CD4-positive, CD25-positive, alpha-beta regulatory T cell (primary cell): Measurements from ENCODE around the gene CHST15. TPM values are rescaled to one million over a fixed set of nuclear protein-coding genes. Genes with fewer than 3 reads are reported as not detected.
A peak's percentile ranks its signal among the peaks of the same experiment; 100 is the strongest.

ENCODE experiments used
- ATAC-seq, 2 donors: fragments of 150-1000 bp; cut with Tn5 transposase; one replicate each; pipeline ENCODE4 v1.10.0; 2021; ENCODE audit warnings: low read depth in 2 of 2, moderate number of reproducible peaks in 2 of 2, moderate library complexity in 1 of 2
- DNase-seq, 3 donors: peaks; one replicate each; pipeline versions ENCODE4 v3.0.0 to v3.0.0-alpha.2; 2012 to 2022; ENCODE audit warnings: mixed read lengths in 1 of 3
- H3K27ac ChIP-seq: one replicate; pipeline ENCODE4 v1.7.0; 2013; ENCODE audit warnings: mild to moderate bottlenecking, low read length; ENCODE audit not compliant: insufficient read depth, poor library complexity, severe bottlenecking
- H3K27me3 ChIP-seq: one replicate; pipeline ENCODE4 v1.7.0; 2013; ENCODE audit warnings: low read length; ENCODE audit not compliant: control insufficient read depth, insufficient read depth
- H3K36me3 ChIP-seq: one replicate; pipeline ENCODE4 v1.7.0; 2013; ENCODE audit warnings: mild to moderate bottlenecking, low read length, moderate library complexity; ENCODE audit not compliant: control insufficient read depth, insufficient read depth
- H3K4me1 ChIP-seq: 2 replicates; pipeline ENCODE4 v1.7.0; 2013; ENCODE audit warnings: mild to moderate bottlenecking, low read length; ENCODE audit not compliant: insufficient read depth, control insufficient read depth, poor library complexity, severe bottlenecking
- H3K4me3 ChIP-seq: one replicate; pipeline ENCODE4 v1.7.0; 2013; ENCODE audit warnings: low read depth, mild to moderate bottlenecking, low read length, moderate library complexity
- H3K9me3 ChIP-seq, 2 experiments: 1 replicate in 1 of 2; 2 replicates in 1 of 2; pipeline ENCODE4 v1.7.0; 2013; ENCODE audit warnings: low read length in 2 of 2, mild to moderate bottlenecking in 1 of 2, moderate library complexity in 1 of 2; ENCODE audit not compliant: control insufficient read depth in 2 of 2
- H3K27ac Mint-ChIP-seq, 3 donors: one replicate each; pipeline ENCODE4 v1.8.0; 2020 to 2022; ENCODE audit warnings: mild to moderate bottlenecking in 3 of 3, mixed read lengths in 3 of 3, moderate library complexity in 2 of 3
- H3K27me3 Mint-ChIP-seq: one replicate; pipeline ENCODE4 v1.8.0; 2022; ENCODE audit warnings: mild to moderate bottlenecking, mixed read lengths
- H3K36me3 Mint-ChIP-seq: one replicate; pipeline ENCODE4 v1.8.0; 2020; ENCODE audit warnings: mixed read lengths
- H3K4me1 Mint-ChIP-seq, 4 donors: one replicate each; pipeline ENCODE4 v1.8.0; 2020 to 2022; ENCODE audit warnings: mixed read lengths in 4 of 4, mild to moderate bottlenecking in 1 of 4
- H3K4me3 Mint-ChIP-seq, 4 donors: one replicate each; pipeline ENCODE4 v1.8.0; 2020 to 2022; ENCODE audit warnings: mild to moderate bottlenecking in 4 of 4, mixed read lengths in 4 of 4, moderate library complexity in 3 of 4
- H3K9me3 Mint-ChIP-seq, 7 donors: one replicate each; pipeline ENCODE4 v1.8.0; 2020 to 2022; ENCODE audit warnings: mixed read lengths in 7 of 7, mild to moderate bottlenecking in 3 of 7, moderate library complexity in 2 of 7
- polyA plus RNA-seq, 4 donors: library from polyadenylated mRNA; unstranded; fragments of 300-500 nt; fragmentation: Illumina TruSeq; gene quantifications; one replicate each; pipeline ENCODE4 v1.2.3, GENCODE V29; 2021
- total RNA-seq: library from RNA; stranded (reverse); gene quantifications from one replicate; pipeline ENCODE4 v1.2.3, GENCODE V29; 2022

Gene CHST15, protein sequence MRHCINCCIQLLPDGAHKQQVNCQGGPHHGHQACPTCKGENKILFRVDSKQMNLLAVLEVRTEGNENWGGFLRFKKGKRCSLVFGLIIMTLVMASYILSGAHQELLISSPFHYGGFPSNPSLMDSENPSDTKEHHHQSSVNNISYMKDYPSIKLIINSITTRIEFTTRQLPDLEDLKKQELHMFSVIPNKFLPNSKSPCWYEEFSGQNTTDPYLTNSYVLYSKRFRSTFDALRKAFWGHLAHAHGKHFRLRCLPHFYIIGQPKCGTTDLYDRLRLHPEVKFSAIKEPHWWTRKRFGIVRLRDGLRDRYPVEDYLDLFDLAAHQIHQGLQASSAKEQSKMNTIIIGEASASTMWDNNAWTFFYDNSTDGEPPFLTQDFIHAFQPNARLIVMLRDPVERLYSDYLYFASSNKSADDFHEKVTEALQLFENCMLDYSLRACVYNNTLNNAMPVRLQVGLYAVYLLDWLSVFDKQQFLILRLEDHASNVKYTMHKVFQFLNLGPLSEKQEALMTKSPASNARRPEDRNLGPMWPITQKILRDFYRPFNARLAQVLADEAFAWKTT
- total RNA-seq, result 0.22 TPM
- under 1 TPM in 3 of 4 donors, not detected in 1; 0.13 to 0.47 (median 0.32) TPM for polyA plus RNA-seq

DNA sequence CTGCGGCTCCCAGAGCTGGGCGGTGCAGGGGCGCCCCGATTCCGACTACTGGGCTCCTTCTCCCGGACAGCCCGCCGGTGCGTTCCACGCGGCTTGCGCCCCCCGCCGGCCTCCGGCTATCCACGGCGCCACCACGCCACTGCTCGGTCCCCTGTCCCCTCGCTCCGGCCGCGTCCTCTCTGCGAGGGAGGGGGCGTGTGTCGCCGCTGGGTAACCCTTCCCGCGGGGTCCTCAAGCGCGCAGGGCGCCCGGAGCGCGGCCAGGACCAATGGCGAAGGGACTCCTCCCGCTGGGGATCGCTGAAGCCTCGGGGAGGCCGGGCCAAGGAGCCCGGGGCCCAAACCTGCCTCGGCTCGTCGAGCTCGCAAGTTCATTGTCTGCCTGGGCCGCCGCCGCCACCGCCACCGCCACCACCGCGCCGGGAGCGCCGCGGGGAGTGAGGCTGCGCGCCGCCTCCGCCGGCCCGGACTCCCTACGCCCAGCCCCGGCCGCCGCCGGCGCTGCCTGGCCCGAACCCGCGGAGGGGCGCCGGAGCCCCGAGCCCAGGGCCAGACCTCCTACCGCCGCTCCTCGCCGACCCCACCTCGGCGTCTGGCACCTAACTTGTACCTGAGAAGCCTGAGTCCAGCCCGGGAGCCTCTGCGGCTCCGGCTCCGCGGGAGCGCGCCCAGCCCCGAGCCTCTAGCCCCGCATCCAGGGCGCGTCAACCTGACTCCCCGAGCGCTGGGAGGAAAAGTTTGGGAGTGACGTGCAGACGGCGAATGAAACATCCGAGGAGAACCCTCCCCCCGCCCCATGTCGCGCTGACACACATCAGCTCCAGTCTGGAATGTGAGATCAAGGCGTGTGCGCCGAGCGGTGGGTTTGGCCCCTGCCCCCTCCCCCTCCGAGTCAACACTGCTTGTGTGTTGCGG lies at the start of gene CHST15:
Gene CHST15, minus strand, starts transcription at position 739 of the 914 bp plus-strand sequence. CDS start 47,386 bp downstream, outside the sequence.
- peak in 1 of 2 donors; percentile 19 for ATAC-seq
- Histone ChIP-seq H3K27ac (no peak within 1 kb of the TSS), H3K4me3 (no peak within 1 kb of the TSS)

DNA sequence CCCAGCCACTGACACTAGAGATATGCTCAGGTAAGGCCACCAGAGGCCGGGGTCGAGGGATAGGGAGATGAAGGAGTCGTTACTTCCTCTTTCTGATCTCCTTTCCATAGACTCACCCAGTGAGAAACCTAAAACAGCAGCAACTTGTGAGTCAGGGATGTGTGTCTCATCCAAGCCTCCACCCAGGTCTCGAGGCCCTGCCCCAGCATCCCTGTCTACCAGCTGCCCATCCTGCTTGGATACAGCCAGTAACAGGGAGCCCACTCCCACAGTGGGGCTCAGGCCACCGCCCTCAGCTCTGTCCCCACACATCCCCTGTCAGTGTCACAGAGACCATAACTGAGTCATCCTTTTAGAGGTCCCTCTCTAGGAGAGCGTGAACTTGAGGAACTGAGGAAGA lies 49.6 kb upstream of the CHST15 start:
- Histone ChIP-seq H3K4me1 (no peaks in the 10 kb centered on the region), H3K27ac (no peak overlapping the region), H3K9me3 (no peaks in the 10 kb centered on the region), H3K27me3 (no peaks in the 10 kb centered on the region), H3K4me3 (no peak overlapping the region), H3K36me3 (no peaks in the 10 kb centered on the region)
- H3K9me3 Mint-ChIP-seq, result peaks cover 0 to 7% (median 2%) of the 10 kb centered on the region in 7 donors
- H3K4me3 Mint-ChIP-seq, result no peak overlapping the region
- H3K27ac Mint-ChIP-seq, result no peak overlapping the region
- no peaks in the 10 kb centered on the region for H3K36me3 Mint-ChIP-seq
- no peaks in the 10 kb centered on the region for H3K4me1 Mint-ChIP-seq
- peaks cover 9% of the 10 kb centered on the region for H3K27me3 Mint-ChIP-seq
- ATAC-seq (peak in 1 of 2 donors; percentile 25), DNase-seq (no peak)

More for the DNA sequence above, at the start of gene CHST15:
- H3K9me3 ChIP-seq, result peaks cover 0 to 3% of the 10 kb centered on the region in 2 experiments
- Mint-ChIP-seq H3K27me3 (peaks cover 51% of the 10 kb centered on the region), H3K36me3 (no peaks in the 10 kb centered on the region), H3K9me3 (peaks cover 0 to 2% (median 0%) of the 10 kb centered on the region in 7 donors), H3K4me3 (peak within 1 kb of the TSS in 3 of 4 donors; percentile 3 to 46 (median 28)), H3K27ac (peak within 1 kb of the TSS in 1 of 3 donors; percentile 14), H3K4me1 (peaks cover 0 to 8% (median 2%) of the 10 kb centered on the region in 4 donors)
- no peak for DNase-seq
- peaks cover 10% of the 10 kb centered on the region for H3K27me3 ChIP-seq
- peaks cover 3% of the 10 kb centered on the region for H3K4me1 ChIP-seq
- H3K36me3 ChIP-seq, result no peaks in the 10 kb centered on the region

DNA sequence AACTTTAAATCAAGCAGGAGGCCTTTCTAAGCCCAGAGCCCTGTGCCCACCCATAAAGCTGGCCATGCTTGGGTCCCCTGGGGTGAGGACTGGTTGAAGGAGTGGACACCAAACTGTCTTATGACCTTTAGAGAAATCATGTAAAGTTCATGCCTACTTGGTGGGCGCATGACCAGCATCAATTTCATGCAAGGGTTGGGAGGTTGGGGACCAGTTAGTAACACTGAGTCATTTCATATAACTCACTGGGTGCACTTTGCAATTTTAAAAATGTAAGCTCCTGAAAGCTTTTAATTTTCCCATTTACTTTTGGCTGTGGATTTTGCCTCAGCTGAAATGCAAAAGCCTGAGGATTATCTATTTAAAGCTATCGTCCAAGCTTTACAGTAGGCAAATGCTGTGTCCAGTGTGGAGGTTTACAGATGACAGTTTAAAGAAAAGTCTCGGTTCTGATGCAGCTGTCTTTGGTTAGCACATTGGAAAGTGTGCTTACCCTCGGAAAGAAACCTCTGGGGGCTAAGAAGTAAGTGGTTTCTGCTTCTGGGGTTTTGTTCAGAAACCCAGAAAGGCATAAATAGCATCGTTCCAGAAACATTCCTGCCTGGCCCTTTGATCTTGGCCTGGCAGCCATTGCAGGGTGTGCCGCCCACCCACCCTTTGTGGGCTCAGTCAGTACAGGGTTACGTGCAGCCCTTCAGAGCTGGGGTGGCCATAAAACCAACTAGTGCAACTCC lies 48.8 kb upstream of the CHST15 start:
- H3K27me3 ChIP-seq, result peaks cover under 1% of the 10 kb centered on the region
- Mint-ChIP-seq H3K36me3 (no peaks in the 10 kb centered on the region), H3K27me3 (peaks cover 16% of the 10 kb centered on the region), H3K4me1 (no peaks in the 10 kb centered on the region), H3K9me3 (peaks cover 0 to 7% (median 3%) of the 10 kb centered on the region in 7 donors), H3K4me3 (no peak overlapping the region), H3K27ac (no peak overlapping the region)
- H3K4me1 ChIP-seq, result no peaks in the 10 kb centered on the region
- H3K9me3 ChIP-seq, result no peaks in the 10 kb centered on the region
- H3K36me3 ChIP-seq, result no peaks in the 10 kb centered on the region
- no peak overlapping the region for H3K27ac ChIP-seq
- no peak for DNase-seq
- H3K4me3 ChIP-seq, result no peak overlapping the region
- no peak for ATAC-seq

DNA sequence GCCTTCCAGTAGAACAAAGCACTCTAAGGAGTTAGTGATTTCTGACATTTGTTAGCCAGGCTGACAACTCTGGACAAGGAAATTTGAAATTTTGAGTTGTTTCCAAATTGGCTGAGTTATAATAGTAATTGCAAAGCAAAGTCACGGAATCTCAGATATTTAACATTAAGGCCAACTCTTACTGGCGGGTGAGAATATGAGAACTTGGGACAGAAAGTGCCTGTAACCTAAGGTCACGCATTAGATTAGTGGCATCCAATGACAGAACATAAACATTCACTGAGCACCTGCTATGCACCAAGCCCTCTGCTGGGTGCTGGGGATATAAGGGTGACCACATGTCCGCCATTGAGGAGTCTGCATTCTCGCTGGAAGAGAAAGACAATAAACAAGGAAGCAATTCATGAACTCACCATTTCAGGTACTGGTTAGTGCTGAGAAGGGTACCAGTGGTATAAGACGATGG lies 45.5 kb upstream of the CHST15 start:
- Mint-ChIP-seq H3K27me3 (peaks cover 22% of the 10 kb centered on the region), H3K4me1 (no peaks in the 10 kb centered on the region), H3K4me3 (no peak overlapping the region), H3K36me3 (no peaks in the 10 kb centered on the region), H3K27ac (no peak overlapping the region), H3K9me3 (peaks cover 0 to 7% (median 3%) of the 10 kb centered on the region in 7 donors)
- Histone ChIP-seq H3K4me3 (no peak overlapping the region), H3K9me3 (no peaks in the 10 kb centered on the region), H3K4me1 (no peaks in the 10 kb centered on the region), H3K36me3 (no peaks in the 10 kb centered on the region), H3K27ac (no peak overlapping the region), H3K27me3 (peaks cover 3% of the 10 kb centered on the region)
- no peak for ATAC-seq
- no peak for DNase-seq

DNA sequence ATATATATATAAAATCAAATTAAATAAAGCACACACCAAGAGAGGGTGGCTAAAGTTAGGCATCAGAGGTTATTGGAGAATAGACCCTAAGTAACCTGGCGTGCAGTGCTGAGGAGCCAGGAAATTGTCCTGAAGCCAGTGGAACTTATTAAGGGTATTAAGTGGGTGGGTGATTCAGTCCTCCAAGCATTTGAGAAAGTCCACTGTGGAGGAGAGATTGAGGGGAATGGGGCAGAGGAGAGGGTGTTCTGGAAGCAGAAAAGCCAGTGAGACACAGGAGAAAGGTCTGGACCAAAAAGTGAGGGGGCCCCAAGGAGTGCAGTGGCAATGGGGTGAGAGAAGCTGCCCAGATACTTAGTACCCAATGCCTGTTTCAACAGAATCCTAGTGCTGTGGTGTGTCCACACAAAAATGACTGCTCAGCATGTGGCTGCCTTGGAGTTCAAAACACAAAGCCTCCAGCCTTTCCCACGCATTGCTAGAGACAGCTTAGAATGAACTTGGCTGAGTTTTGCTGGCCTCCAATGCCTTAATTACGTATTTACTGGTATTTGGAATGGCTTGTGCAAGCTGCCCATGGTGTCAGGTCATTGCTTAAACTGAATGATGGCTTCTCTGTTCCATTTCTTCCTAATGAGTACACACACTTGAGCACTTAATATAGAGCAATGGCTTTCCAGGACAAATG lies 44.9 kb upstream of the CHST15 start:
- Mint-ChIP-seq H3K9me3 (peaks cover 0 to 7% (median 3%) of the 10 kb centered on the region in 7 donors), H3K27ac (no peak overlapping the region), H3K4me1 (no peaks in the 10 kb centered on the region), H3K36me3 (no peaks in the 10 kb centered on the region), H3K4me3 (no peak overlapping the region), H3K27me3 (peaks cover 22% of the 10 kb centered on the region)
- no peak overlapping the region for H3K27ac ChIP-seq
- H3K36me3 ChIP-seq, result no peaks in the 10 kb centered on the region
- no peaks in the 10 kb centered on the region for H3K4me1 ChIP-seq
- no peak overlapping the region for H3K4me3 ChIP-seq
- ATAC-seq (no peak), DNase-seq (no peak)
- no peaks in the 10 kb centered on the region for H3K9me3 ChIP-seq
- H3K27me3 ChIP-seq, result peaks cover 3% of the 10 kb centered on the region

DNA sequence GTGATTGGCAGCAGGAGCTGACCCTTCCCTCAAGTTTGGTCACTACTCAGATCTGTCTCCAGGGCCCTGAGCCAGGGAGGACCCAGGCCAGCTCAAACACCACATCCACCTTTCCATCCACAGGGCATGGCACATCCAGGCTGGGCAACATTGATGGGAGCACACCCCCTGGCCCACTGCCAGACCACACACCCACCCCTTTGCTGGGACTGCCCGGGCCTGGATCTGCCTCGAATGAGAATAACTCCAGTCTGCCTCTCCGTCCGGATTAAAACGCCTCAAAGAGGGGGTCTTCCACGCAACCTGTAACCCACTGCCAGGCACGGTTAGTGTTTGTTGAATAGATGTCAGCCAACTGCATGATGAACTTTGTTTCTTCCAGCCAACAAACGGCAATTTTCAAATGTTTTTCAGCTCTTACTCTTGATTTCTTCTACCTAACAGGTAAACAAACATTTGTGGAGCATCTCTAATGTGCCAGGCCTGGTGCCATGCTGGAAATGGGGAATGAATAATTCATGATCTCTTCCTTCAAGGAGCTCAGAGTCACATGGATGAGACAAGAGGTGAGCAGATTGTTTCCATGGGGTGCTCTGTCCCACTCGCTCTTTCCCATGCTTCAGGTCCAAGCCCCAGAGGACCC lies 41.0 kb upstream of the CHST15 start:
- peaks cover 22% of the 10 kb centered on the region for H3K27me3 Mint-ChIP-seq
- Histone ChIP-seq H3K27me3 (peaks cover 3% of the 10 kb centered on the region), H3K4me1 (no peaks in the 10 kb centered on the region), H3K9me3 (no peaks in the 10 kb centered on the region), H3K36me3 (no peaks in the 10 kb centered on the region), H3K27ac (no peak overlapping the region), H3K4me3 (no peak overlapping the region)
- DNase-seq (no peak), ATAC-seq (no peak)
- H3K4me3 Mint-ChIP-seq, result no peak overlapping the region
- H3K4me1 Mint-ChIP-seq, result no peaks in the 10 kb centered on the region
- H3K9me3 Mint-ChIP-seq, result peaks cover 0 to 2% (median 0%) of the 10 kb centered on the region in 7 donors
- no peaks in the 10 kb centered on the region for H3K36me3 Mint-ChIP-seq
- H3K27ac Mint-ChIP-seq, result no peak overlapping the region
